HFF-Myc (cell line): Measurements from ENCODE around the gene CAPN5.
A peak's percentile ranks its signal among the peaks of the same experiment; 100 is the strongest.

ENCODE experiments used
- DNase-seq: peaks from one replicate; pipeline ENCODE4 v3.0.0-alpha.2; 2011; ENCODE audit warnings: low read depth; ENCODE audit errors: extremely low read depth
- H3K4me3 ChIP-seq: replicated peaks from 2 replicates; pipeline ENCODE4 v1.5.1; 2011; ENCODE audit warnings: low read depth, mild to moderate bottlenecking, control low read depth, low read length
- TF ChIP-seq, protein P1 (sequence below): IDR thresholded peaks from 2 replicates; pipeline ENCODE4 v1.5.1; 2012; ENCODE audit warnings: mild to moderate bottlenecking, low read depth, low read length, control low read depth; ENCODE audit errors: missing control alignments

CAPN5 gene

DNA sequence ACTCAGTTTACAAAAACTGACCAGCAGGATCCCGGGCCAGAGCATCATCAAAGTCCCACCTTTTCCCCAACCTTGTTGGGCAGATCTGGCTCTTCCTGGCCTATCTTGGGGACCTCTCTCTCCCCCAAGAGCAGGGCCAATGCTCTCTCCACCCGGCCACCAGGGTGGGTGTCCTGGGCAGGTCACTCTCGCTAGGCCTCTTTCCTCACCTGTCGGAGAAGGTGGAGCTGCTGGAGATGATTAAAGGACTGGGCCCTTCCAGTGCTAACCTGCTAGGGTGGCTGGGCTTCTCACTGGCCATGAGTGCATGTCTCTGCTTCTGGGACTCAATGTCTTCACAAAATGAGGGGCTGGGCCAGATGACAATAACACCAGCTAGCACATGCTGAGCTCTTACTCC is 2.9 kb upstream of the CAPN5 start:
- no peak overlapping the region for H3K4me3 ChIP-seq
- no peak for DNase-seq
- TF ChIP-seq, protein P1, sequence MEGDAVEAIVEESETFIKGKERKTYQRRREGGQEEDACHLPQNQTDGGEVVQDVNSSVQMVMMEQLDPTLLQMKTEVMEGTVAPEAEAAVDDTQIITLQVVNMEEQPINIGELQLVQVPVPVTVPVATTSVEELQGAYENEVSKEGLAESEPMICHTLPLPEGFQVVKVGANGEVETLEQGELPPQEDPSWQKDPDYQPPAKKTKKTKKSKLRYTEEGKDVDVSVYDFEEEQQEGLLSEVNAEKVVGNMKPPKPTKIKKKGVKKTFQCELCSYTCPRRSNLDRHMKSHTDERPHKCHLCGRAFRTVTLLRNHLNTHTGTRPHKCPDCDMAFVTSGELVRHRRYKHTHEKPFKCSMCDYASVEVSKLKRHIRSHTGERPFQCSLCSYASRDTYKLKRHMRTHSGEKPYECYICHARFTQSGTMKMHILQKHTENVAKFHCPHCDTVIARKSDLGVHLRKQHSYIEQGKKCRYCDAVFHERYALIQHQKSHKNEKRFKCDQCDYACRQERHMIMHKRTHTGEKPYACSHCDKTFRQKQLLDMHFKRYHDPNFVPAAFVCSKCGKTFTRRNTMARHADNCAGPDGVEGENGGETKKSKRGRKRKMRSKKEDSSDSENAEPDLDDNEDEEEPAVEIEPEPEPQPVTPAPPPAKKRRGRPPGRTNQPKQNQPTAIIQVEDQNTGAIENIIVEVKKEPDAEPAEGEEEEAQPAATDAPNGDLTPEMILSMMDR, result no peak

DNA sequence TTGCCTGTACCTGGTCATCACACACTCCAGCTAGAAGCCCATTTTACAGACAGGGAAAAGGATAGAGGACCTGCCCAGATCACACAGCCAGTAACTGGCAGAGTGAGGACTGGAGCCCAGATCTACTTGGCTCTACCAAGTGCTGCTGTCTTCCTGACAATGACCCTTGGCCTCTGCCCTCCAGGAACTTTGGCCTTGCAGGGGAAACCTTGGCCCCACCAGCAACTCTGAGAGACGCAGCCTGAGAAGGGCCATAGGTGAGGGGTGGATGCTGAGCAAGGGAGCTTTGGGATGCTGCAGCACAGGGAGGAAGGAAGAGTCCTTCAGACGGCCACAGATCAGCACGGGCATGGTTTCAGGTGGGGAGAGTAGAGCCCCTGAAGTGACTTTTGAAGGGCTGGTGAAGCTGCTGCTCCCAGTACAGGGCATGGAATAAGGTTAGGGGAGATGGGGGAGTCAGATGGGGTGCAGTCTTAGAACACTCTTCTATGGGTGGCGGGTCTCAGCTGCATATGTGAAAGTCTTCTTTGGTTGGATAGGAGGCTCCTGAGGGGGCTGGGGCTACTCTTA is 2.0 kb upstream of the CAPN5 start:
- TF ChIP-seq, protein P1, result no peak
- no peak for DNase-seq
- no peak overlapping the region for H3K4me3 ChIP-seq

DNA sequence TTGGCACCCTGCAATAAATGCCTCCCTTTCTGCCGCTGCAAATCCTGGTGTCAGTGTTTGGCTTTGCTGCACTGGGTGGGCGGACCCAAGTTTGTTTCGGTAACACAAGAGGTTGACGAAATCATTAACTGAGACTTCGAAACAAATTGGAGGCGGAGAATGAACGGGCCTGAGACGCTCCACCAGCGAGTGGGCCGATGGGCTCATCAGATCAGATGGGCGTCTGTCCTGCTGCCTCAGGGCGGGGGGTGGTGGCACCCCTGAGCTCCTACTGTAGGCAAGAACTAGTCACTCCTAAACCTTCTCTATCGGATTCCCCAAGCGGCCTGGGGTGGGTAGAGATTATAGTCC is 918 bp upstream of the CAPN5 start:
- peak overlapping the region; percentile 50 for H3K4me3 ChIP-seq
- TF ChIP-seq, protein P1, result no peak
- no peak for DNase-seq

DNA sequence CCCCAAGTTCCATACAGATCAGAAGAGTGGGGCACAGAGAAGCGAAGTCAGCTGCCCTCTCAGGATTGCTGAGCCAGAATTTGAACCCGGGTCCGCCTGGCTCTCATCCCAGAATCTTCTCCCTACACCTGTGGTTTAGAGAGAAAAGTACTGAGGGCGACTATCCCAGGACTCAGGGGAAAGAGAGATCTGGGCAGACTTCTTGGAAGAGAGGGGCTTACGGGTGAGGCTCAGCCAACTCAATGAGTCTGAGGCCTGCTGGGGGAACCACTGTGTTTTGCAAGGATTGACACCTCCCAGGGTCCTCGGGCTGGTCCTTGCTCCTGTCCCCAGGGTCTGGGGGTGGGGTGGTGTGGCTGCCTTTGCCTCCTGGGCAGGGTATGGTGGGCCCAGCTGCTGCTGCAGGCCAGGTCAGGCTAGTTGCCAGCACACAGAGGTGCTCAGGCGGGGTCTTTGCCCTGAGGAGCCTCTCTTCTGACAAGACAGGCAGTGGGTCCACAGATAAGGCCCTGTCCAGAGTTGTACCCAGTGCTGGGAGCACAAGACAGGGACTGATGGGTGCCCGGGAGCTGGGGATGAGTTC is 1.2 kb downstream of the CAPN5 start:
- no peak for DNase-seq
- TF ChIP-seq, protein P1, result no peak
- H3K4me3 ChIP-seq, result peak overlapping the region; percentile 50

DNA sequence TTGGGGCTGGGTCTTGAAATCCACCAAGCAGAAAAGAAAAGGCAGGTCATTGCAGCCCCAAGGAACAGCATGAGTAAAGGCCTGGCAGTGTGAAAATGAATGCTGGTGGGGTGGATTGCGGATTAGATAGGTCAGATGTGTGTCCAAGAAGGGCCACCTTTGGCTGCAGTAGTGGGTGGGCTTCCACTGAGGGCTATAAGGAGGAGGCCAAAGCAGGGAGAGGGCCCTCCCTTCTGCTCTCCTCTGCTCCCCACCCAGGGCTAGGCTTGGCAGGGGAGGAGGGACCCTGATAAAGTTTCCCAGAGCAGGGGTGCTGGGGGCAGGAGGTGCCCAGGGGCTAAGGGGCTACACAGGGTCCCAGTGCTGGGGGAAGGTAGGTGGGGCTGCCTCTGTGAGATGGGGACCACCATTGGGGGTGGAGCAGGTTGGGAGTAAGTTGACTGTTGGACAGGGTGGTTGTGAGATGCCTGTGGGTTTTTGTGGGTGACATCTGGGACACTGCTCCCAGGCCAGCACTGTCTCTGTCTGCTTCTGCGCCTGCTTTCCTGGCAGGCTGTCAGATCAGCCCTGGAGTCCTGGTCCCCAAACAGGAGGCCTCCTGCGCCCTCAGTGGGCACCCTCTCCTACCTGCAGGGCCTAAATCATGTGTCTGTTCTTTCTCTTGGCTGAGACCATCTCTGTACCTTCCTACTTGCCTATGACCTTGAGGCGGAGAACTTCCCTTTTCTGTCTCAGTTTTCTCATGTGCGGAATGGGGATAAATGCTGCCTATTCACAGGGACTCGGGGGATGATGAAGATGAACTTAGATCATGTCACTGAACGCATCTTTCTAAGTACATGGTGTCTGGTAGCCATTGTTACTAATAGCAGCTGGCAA is 1.9 kb downstream of the CAPN5 start:
- no peak for DNase-seq
- TF ChIP-seq, protein P1, result no peak
- H3K4me3 ChIP-seq, result no peak overlapping the region

DNA sequence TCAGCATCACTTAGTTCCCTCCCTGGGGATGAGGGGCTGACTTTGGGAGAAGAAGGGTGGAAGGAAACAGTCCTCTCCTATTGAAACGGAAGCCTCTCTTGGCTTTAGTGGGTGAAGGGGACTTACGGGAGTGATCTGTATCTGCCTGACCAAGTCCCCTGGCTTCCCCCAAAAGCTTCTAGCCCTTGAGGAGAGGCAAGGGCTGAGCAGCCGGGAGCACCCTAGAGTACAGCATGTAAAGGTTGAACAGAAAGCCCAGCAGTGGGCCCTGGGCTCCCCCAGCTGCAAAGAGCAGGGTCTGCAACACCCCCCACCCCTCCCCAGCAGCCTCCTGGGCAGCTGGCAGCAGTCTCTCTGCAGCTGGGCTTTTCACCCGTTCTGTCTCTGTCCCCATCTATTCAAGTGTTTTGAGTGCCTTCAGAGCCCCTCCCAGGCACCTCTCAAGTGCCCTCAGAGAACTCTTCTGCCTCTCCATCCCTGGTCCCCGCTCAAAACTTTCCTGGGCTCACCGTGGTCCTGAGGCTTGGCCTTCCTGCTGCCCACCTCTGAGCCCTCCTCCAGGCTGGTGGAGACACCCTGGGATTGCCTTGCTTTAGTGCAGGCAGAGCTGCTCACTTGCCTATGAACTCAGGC is 2.7 kb downstream of the CAPN5 start:
- no peak overlapping the region for H3K4me3 ChIP-seq
- DNase-seq, result no peak
- TF ChIP-seq, protein P1, result no peak
